Thyroid gland (tissue), 4 donors: Measurements from ENCODE around the gene FUCA2. TPM values are rescaled to one million over a fixed set of nuclear protein-coding genes. Genes with fewer than 3 reads are reported as not detected.

Experiments used
- DNase-seq, 2 donors: peaks; one replicate each; pipeline ENCODE4 v3.0.0-alpha.2; 2019
- H3K27ac ChIP-seq, 3 donors: fragments of 200-600 bp; sonication (generic); 1 replicate in 2 of 3; 2 replicates in 1 of 3; pipeline ENCODE4 v1.5.1; 2016 to 2019; ENCODE audit warnings: mild to moderate bottlenecking in 1 of 3, moderate library complexity in 1 of 3
- H3K27me3 ChIP-seq: fragments of 200-600 bp; sonication (generic); one replicate; pipeline ENCODE4 v1.5.1; 2019
- H3K36me3 ChIP-seq, 2 donors: fragments of 200-600 bp; sonication (generic); one replicate each; pipeline ENCODE4 v1.5.1; 2016 to 2019
- H3K4me1 ChIP-seq, 2 donors: fragments of 200-600 bp; sonication (generic); one replicate each; pipeline ENCODE4 v1.5.1; 2017 to 2019
- H3K4me3 ChIP-seq, 3 donors: fragments of 200-600 bp; sonication (generic); replicated peaks in 1 of 3; 1 replicate in 2 of 3; 2 replicates in 1 of 3; pipeline ENCODE4 v1.5.1; 2016; ENCODE audit warnings: mild to moderate bottlenecking in 1 of 3
- H3K9me3 ChIP-seq: fragments of 200-600 bp; sonication (generic); one replicate; pipeline ENCODE4 v1.5.1; 2017
- POLR2A ChIP-seq, 2 donors: fragments of 450-650 bp; IDR thresholded peaks; one replicate each; pipeline ENCODE4 v1.6.1; 2017; ENCODE audit warnings: antibody characterized with exemption in 2 of 2, mild to moderate bottlenecking in 2 of 2, moderate library complexity in 1 of 2
- WGBS, 2 donors: methylation state at CpG; one replicate each; pipeline ENCODE4 v1.1.5; 2017; 5-methylcytosine and 5-hydroxymethylcytosine counted together
- intact Hi-C: fragments of 100-400 bp; cut with DNase I; formaldehyde crosslinking; loops from one replicate; pipeline ENCODE4 v1.15.1; 2023
- total RNA-seq, 4 donors: library from RNA; depleted of rRNA; stranded (reverse); fragments of >200 nt; gene quantifications; one replicate each; pipeline ENCODE4 v1.2.3, GENCODE V29; 2016
- TF ChIP-seq, protein P1 (sequence below), 6 experiments: fragments of 200-600 bp in 3 of 6; fragments of 450-650 bp in 3 of 6; sonication (generic) in 3 of 6; IDR thresholded peaks; one replicate each; pipeline ENCODE4 v1.5.1; 2016 to 2019; ENCODE audit warnings: antibody characterized with exemption in 6 of 6, mild to moderate bottlenecking in 2 of 6, inconsistent platforms in 1 of 6, moderate library complexity in 1 of 6

The FUCA2 gene
- total RNA-seq, 4 donors from 2014 or later = 31.7 to 59.1 (median 44.7) TPM

DNA sequence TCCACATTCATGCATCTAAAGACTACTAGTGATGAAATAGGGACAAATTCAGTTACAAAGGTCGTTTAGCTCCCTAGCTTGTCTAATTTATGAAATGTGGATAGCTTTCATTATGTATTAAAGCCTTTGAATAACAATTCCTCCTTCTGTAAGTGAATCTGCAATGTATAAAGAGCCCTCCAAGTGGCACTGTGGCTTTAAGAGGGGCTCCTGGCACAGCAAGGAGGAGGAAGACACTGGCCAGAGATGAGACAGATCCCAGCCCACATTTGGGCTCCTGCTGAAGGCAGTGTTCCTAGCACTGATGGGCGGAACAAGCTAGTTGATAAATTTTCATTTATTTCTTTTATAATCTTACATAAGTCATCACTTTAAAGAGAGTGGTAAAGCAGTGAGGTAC, 17.6 kb upstream of the FUCA2 start:
- 63 to 70% methylated on average over 2 of the region's 2 CpGs for WGBS, 2 donors
- intact Hi-C loops = no loop called here
- Histone ChIP-seq H3K9me3 (no peaks in the 10 kb centered on the region), H3K4me3 (no peak overlapping the region), H3K27ac (no peak overlapping the region), H3K4me1 (no peaks in the 10 kb centered on the region), H3K36me3 (no peaks in the 10 kb centered on the region), H3K27me3 (no peaks in the 10 kb centered on the region)
- no peak for DNase-seq
- no peak for TF ChIP-seq POLR2A (IDR thresholded peaks at IDR 0.05)
- TF ChIP-seq, protein P1, sequence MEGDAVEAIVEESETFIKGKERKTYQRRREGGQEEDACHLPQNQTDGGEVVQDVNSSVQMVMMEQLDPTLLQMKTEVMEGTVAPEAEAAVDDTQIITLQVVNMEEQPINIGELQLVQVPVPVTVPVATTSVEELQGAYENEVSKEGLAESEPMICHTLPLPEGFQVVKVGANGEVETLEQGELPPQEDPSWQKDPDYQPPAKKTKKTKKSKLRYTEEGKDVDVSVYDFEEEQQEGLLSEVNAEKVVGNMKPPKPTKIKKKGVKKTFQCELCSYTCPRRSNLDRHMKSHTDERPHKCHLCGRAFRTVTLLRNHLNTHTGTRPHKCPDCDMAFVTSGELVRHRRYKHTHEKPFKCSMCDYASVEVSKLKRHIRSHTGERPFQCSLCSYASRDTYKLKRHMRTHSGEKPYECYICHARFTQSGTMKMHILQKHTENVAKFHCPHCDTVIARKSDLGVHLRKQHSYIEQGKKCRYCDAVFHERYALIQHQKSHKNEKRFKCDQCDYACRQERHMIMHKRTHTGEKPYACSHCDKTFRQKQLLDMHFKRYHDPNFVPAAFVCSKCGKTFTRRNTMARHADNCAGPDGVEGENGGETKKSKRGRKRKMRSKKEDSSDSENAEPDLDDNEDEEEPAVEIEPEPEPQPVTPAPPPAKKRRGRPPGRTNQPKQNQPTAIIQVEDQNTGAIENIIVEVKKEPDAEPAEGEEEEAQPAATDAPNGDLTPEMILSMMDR (IDR thresholded peaks at IDR 0.05) = no peak

DNA sequence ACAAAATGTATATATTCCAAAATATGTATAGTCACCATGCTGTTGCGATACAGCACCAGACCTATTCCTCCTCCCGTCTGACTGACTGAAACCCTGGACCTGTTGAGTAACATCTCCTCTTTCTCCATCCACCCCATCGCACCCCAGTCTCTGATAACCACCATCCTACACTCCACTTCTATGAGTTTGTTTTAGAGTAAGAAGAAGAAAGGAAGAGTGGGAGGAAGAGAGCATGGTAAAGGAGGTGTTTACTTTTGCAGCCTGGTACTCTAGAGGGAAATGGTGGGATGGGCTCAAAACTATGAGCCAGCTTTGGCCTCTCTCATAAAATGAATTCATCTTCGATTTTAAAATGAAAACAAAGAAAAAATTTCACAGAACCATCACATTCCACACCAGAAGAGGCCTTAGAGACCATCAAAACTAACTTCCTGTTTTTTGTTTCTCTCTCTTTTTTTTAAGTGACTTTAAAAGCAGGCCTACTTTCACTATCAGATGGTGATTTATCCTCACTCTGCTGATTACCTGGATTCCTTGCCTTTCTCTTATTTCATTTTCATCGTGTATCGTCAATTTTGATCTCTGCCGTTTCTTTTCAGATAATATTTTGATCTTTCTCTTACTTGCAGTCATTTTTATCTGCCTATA, 16.8 kb upstream of the FUCA2 start:
- H3K9me3 ChIP-seq = no peaks in the 10 kb centered on the region
- intact Hi-C loops = no loop called here
- H3K27me3 ChIP-seq = no peaks in the 10 kb centered on the region
- WGBS, 2 donors = 72 to 81% methylated on average over 7 of the region's 7 CpGs
- H3K4me1 ChIP-seq = no peaks in the 10 kb centered on the region
- no peaks in the 10 kb centered on the region for H3K36me3 ChIP-seq
- H3K4me3 ChIP-seq = no peak overlapping the region
- no peak for TF ChIP-seq POLR2A (IDR thresholded peaks at IDR 0.05)
- TF ChIP-seq, protein P1 (IDR thresholded peaks at IDR 0.05) = no peak
- no peak overlapping the region for H3K27ac ChIP-seq
- no peak for DNase-seq

DNA sequence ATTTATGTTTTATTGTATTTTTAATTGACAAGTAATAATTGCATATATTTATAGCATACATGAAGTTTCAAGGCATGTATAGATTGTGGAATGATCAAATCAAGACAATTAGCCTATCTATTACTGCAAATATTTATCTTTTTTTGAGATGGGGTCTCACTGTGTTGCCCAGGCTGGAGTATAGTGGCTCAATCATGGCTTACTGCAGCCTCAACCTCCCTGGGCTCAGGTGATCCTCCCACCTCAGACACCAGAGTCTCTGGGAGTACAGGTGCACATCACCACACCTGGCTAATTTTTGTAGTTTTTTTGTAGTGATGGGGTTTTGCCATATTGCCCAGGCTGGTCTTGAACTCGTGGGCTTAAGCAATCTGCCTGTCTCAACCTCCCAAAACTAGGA, 16.2 kb upstream of the FUCA2 start:
- no peak for TF ChIP-seq POLR2A (IDR thresholded peaks at IDR 0.05)
- TF ChIP-seq, protein P1 (IDR thresholded peaks at IDR 0.05) = no peak
- no peaks in the 10 kb centered on the region for H3K36me3 ChIP-seq
- no peak overlapping the region for H3K4me3 ChIP-seq
- no peaks in the 10 kb centered on the region for H3K27me3 ChIP-seq
- H3K27ac ChIP-seq = no peak overlapping the region
- intact Hi-C loops = no loop called here
- no peaks in the 10 kb centered on the region for H3K4me1 ChIP-seq
- WGBS, 2 donors = 85 to 87% methylated on average over 1 of the region's 1 CpG
- no peak for DNase-seq
- no peaks in the 10 kb centered on the region for H3K9me3 ChIP-seq

DNA sequence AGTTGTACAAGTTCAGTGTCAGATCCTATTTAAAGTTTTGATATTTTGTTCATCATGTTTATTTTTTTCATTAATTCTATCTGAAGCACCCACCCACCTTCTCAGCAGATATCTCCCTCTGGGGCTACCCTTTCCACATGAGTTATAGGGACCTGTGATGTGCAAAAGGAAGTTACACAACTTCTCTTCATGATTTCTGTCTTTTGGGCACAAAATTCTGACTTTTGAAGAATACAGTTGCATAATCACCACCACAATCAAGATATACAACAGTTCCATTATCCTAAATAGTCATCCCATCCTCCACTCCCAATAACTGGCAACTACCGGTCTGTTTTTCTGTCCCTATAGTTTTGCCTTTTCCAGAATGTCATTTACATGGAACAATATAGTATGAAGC, 13.8 kb upstream of the FUCA2 start:
- Histone ChIP-seq H3K27me3 (no peaks in the 10 kb centered on the region), H3K27ac (no peak overlapping the region), H3K36me3 (no peaks in the 10 kb centered on the region), H3K4me3 (no peak overlapping the region), H3K9me3 (no peaks in the 10 kb centered on the region), H3K4me1 (no peaks in the 10 kb centered on the region)
- TF ChIP-seq, protein P1 (IDR thresholded peaks at IDR 0.05) = no peak
- no peak for TF ChIP-seq POLR2A (IDR thresholded peaks at IDR 0.05)
- intact Hi-C loops = no loop called here
- 89 to 97% methylated on average over 1 of the region's 1 CpG for WGBS, 2 donors
- DNase-seq = no peak

DNA sequence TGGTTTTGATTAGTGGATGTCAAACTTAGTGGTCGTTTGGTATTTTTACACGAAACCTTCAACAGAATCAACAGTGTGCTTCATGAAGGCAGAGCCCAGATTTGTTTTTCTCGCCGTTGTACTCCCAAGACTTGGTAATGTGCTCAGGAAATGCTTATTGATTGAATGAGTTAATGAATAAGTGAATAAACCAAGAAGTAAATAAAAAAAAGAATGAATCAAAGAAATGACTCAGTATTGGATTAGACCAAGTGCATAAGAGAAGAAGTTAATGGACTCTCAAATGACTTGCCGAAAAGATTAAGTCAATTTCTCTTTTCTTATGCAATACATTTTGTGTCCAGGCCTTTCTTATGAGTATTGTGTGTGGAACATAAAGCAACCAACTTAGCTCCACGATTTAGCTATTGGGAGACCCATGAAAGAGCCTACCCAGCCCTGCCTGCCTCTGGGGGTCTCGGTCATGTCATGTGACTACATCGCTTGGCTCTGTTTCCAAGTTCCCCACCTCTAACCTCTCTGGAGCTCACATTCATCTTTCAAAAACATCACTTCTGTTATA, 10.6 kb upstream of the FUCA2 start:
- intact Hi-C loops = no loop called here
- H3K4me1 ChIP-seq = no peaks in the 10 kb centered on the region
- no peak overlapping the region for H3K4me3 ChIP-seq
- no peak overlapping the region for H3K27ac ChIP-seq
- 86 to 90% methylated on average over 8 of the region's 8 CpGs for WGBS, 2 donors
- no peaks in the 10 kb centered on the region for H3K36me3 ChIP-seq
- H3K9me3 ChIP-seq = no peaks in the 10 kb centered on the region
- DNase-seq = no peak
- no peaks in the 10 kb centered on the region for H3K27me3 ChIP-seq
- no peak for TF ChIP-seq POLR2A (IDR thresholded peaks at IDR 0.05)
- TF ChIP-seq, protein P1 (IDR thresholded peaks at IDR 0.05) = no peak
